NCI-H446 treated with DMSO at 0.1 percent for 48 hours (cell line): ENCODE data around the gene ZBTB21.

ENCODE experiments used
- DNase-seq: peaks from one replicate; lab custom pipeline; 2025; lab: John Stamatoyannopoulos, UW

The ZBTB21 gene

GRCh38 chr21:41992576-41992975, 17.6 kb downstream of the ZBTB21 start:
- no peak for DNase-seq

- DNase-seq: no peak
Observed at GRCh38 chr21:41991659-41992058, 18.5 kb downstream of the ZBTB21 start.

- DNase-seq: no peak
Observed at GRCh38 chr21:41989698-41990097, 20.5 kb downstream of the ZBTB21 start.

GRCh38 chr21:41987310-41987709, 22.9 kb downstream of the ZBTB21 start:
- DNase-seq: no peak

- DNase-seq: no peak
Observed at GRCh38 chr21:41985662-41986416, 24.3 kb downstream of the ZBTB21 start.

GRCh38 chr21:41983229-41983628, 26.9 kb downstream of the ZBTB21 start:
- DNase-seq: no peak

- no peak for DNase-seq
Observed at GRCh38 chr21:41980561-41980960, 29.6 kb downstream of the ZBTB21 start.

GRCh38 chr21:41979751-41980369, 30.3 kb downstream of the ZBTB21 start:
- no peak for DNase-seq

- no peak for DNase-seq
Observed at GRCh38 chr21:41979335-41979734, 30.8 kb downstream of the ZBTB21 start.

- no peak for DNase-seq
Observed at GRCh38 chr21:41977034-41977950, 32.9 kb downstream of the ZBTB21 start.

- DNase-seq: no peak
Observed at GRCh38 chr21:41976611-41977010, 33.5 kb downstream of the ZBTB21 start.

GRCh38 chr21:41975391-41976272, 34.5 kb downstream of the ZBTB21 start:
- no peak for DNase-seq

- no peak for DNase-seq
Observed at GRCh38 chr21:41974752-41975053, 35.5 kb downstream of the ZBTB21 start.

GRCh38 chr21:41973861-41974751, 36.1 kb downstream of the ZBTB21 start:
- DNase-seq: no peak

GRCh38 chr21:41973427-41973831, 36.7 kb downstream of the ZBTB21 start:
- no peak for DNase-seq

GRCh38 chr21:41972511-41973205, 37.5 kb downstream of the ZBTB21 start:
- DNase-seq: no peak

- no peak for DNase-seq
Observed at GRCh38 chr21:41971891-41972290, 38.3 kb downstream of the ZBTB21 start.

GRCh38 chr21:41970751-41971653, 39.2 kb downstream of the ZBTB21 start:
- no peak for DNase-seq

GRCh38 chr21:41970106-41970391, 40.1 kb downstream of the ZBTB21 start:
- no peak for DNase-seq
